K562 (cell line): ENCODE measurements around the gene LITAF. TPM values are rescaled to one million over a fixed set of nuclear protein-coding genes. Genes with fewer than 3 reads are reported as not detected.

Source experiments
- ATAC-seq: fragments of 200-7000 bp; cut with Tn5 transposase; 3 replicates; pipeline ENCODE4 v1.9.1; 2020; ENCODE audit warnings: moderate library complexity
- BruUV-seq: library from RNA; stranded (reverse); fragments of 400-500 nt; replicated peaks from 2 replicates; lab custom pipeline; 2021; lab: Mats Ljungman, UMichigan
- CTCF ChIA-PET: fragments of 300-600 bp; formaldehyde crosslinking; extraction: SDS; loops from one replicate; lab custom pipeline; 2021; ENCODE audit warnings: low intra/inter-chr PET ratio; lab: Yijun Ruan, JAX
- POLR2A ChIA-PET: fragments of 300-600, 350-650 bp; sonication (Branson Sonifier 250); formaldehyde crosslinking; extraction: SDS; loops from one replicate; lab custom pipeline; 2021; ENCODE audit warnings: antibody characterized with exemption, inconsistent platforms; lab: Yijun Ruan, JAX
- DNase-seq, 4 experiments: peaks; one replicate each; pipeline versions ENCODE4 v3.0.0 to v3.0.0-alpha.2; 2011 to 2018; ENCODE audit warnings: low spot score in 3 of 4, mixed read lengths in 3 of 4; ENCODE audit errors: extremely low read depth in 1 of 4
- FAIRE-seq: peaks from 2 replicates; lab custom pipeline; 2011; peaks lifted over from hg19 to GRCh38; lab: Jason Lieb, UNC
- H2AFZ ChIP-seq: 2 replicates; pipeline ENCODE4 v1.6.0; 2011; ENCODE audit warnings: low read depth, low read length, control low read depth, inconsistent platforms
- H3K27ac ChIP-seq: fragments of 200-600 bp; 3 replicates; pipeline ENCODE4 v1.8.0; 2011; ENCODE audit warnings: low read depth, mild to moderate bottlenecking, control low read depth, inconsistent platforms, low read length, moderate library complexity, mixed read lengths; ENCODE audit errors: extremely low read depth
- H3K27me3 ChIP-seq, 2 experiments: fragments of 300-600 bp in 1 of 2; 2 replicates in 1 of 2; 3 replicates in 1 of 2; pipeline versions ENCODE4 v1.6.0 to v1.8.0; 2011; ENCODE audit warnings: inconsistent platforms in 2 of 2, low read length in 2 of 2, mild to moderate bottlenecking in 1 of 2, mixed read lengths in 1 of 2, moderate library complexity in 1 of 2; ENCODE audit not compliant: control insufficient read depth in 2 of 2, insufficient read depth in 2 of 2
- H3K36me3 ChIP-seq: fragments of 300-600 bp; 3 replicates; pipeline ENCODE4 v1.8.0; 2011; ENCODE audit warnings: mild to moderate bottlenecking, low read length, inconsistent platforms; ENCODE audit not compliant: control insufficient read depth, insufficient read depth
- H3K4me1 ChIP-seq, 2 experiments: fragments of 200-600 bp in 1 of 2; replicated peaks in 1 of 2; 2 replicates in 1 of 2; 3 replicates in 1 of 2; pipeline versions ENCODE4 v1.5.1 to v1.8.0; 2011; ENCODE audit warnings: inconsistent platforms in 2 of 2, low read length in 2 of 2, mild to moderate bottlenecking in 1 of 2, mixed read lengths in 1 of 2, moderate library complexity in 1 of 2; ENCODE audit not compliant: control insufficient read depth in 2 of 2, insufficient read depth in 2 of 2
- H3K4me2 ChIP-seq: 2 replicates; pipeline ENCODE4 v1.6.1; 2011; ENCODE audit warnings: low read length, control low read depth, inconsistent platforms, mixed read lengths; ENCODE audit not compliant: insufficient read depth
- H3K4me3 ChIP-seq: fragments of 200-600 bp; sonication (generic), shearing (Covaris generic); 2 replicates; pipeline ENCODE4 v1.5.1; 2016; ENCODE audit warnings: control low read depth, inconsistent platforms
- H3K79me2 ChIP-seq: fragments of 200-600 bp; 3 replicates; pipeline ENCODE4 v1.8.0; 2011; ENCODE audit warnings: low read length, inconsistent platforms; ENCODE audit not compliant: control insufficient read depth, insufficient read depth
- H3K9ac ChIP-seq, 2 experiments: 2 replicates each; pipeline versions ENCODE4 v1.6.0 to v1.6.1; 2011; ENCODE audit warnings: low read depth in 2 of 2, low read length in 2 of 2, control low read depth in 1 of 2, inconsistent platforms in 1 of 2, mild to moderate bottlenecking in 1 of 2, mixed read lengths in 1 of 2; ENCODE audit not compliant: insufficient read depth in 1 of 2
- H3K9me1 ChIP-seq: one replicate; pipeline ENCODE4 v1.6.0; 2011; ENCODE audit warnings: inconsistent platforms, mild to moderate bottlenecking, low read length, moderate library complexity; ENCODE audit not compliant: control insufficient read depth, insufficient read depth
- H3K9me3 ChIP-seq: replicated peaks from 2 replicates; pipeline ENCODE4 v1.5.1; 2011; ENCODE audit warnings: low read depth, low read length, inconsistent platforms; ENCODE audit not compliant: control insufficient read depth, insufficient read depth
- H4K20me1 ChIP-seq: replicated peaks from 2 replicates; pipeline ENCODE4 v1.6.1; 2011; ENCODE audit warnings: low read length, inconsistent platforms, mixed read lengths; ENCODE audit not compliant: control insufficient read depth, insufficient read depth
- GTF2F1 ChIP-seq: IDR thresholded peaks from 2 replicates; pipeline ENCODE4 v1.6.1; 2011; ENCODE audit warnings: low read depth, low read length, improper control_type of control experiment
- POU5F1 ChIP-seq: fragments of 150-350 bp; IDR thresholded peaks from 2 replicates; pipeline ENCODE4 v1.6.1; 2014; ENCODE audit warnings: borderline replicate concordance, low read length, low read depth, mild to moderate bottlenecking; ENCODE audit not compliant: partially characterized antibody
- RBM22 ChIP-seq: fragments of 200-400 bp; formaldehyde crosslinking; IDR thresholded peaks from 2 replicates; pipeline ENCODE4 v1.6.1; 2018; ENCODE audit warnings: low read length, low read depth; ENCODE audit not compliant: poor library complexity, severe bottlenecking
- RBM25 ChIP-seq: fragments of 200-400 bp; formaldehyde crosslinking; IDR thresholded peaks from 2 replicates; pipeline ENCODE4 v1.6.1; 2018; ENCODE audit warnings: low read length, low read depth, moderate library complexity; ENCODE audit not compliant: severe bottlenecking
- RCOR1 ChIP-seq, 2 experiments: IDR thresholded peaks; 2 replicates each; pipeline ENCODE4 v1.6.1; 2012; ENCODE audit warnings: low read depth in 2 of 2, low read length in 2 of 2, borderline replicate concordance in 1 of 2, improper control_type of control experiment in 1 of 2
- ZNF134 ChIP-seq: fragments of 250-450 bp; sonication (Bioruptor Pico); conservative IDR thresholded peaks from 2 replicates; pipeline ENCODE4 v1.4.0; 2020
- ZNF274 ChIP-seq: IDR thresholded peaks from 2 replicates; pipeline ENCODE4 v1.6.1; 2011; ENCODE audit warnings: low read depth, mild to moderate bottlenecking, low read length, moderate library complexity, borderline replicate concordance
- WGBS: fragments of 100-300 bp; shearing (Covaris generic); methylation state at CpG from one replicate; pipeline ENCODE4 v1.1.6; 2016; ENCODE audit warnings: low coverage, mixed read lengths; ENCODE audit not compliant: insufficient coverage; ENCODE audit errors: missing lambda C conversion rate; 5-methylcytosine and 5-hydroxymethylcytosine counted together
- in situ Hi-C: fragments of 300-500 bp; cut with MboI; formaldehyde crosslinking; loops from 4 replicates; pipeline ENCODE4 v1.15.0; 2018; ENCODE audit warnings: inconsistent platforms, mixed read lengths
- intact Hi-C: fragments of 100-400 bp; cut with micrococcal nuclease; formaldehyde crosslinking; loops from 2 replicates; pipeline ENCODE4 v1.14.2; 2022
- polyA plus RNA-seq, 8 experiments: library from polyadenylated mRNA; depleted of rRNA in 4 of 8; stranded (reverse) in 5 of 8; unstranded in 3 of 8; fragments of >200 nt; fragmentation: Nextera tagmentation in 2 of 8; fragmentation: Illumina TruSeq in 1 of 8; extraction: Ambion mirVana in 2 of 8; extraction: Trizol in 1 of 8; gene quantifications; 2 replicates each; pipeline versions ENCODE4 v1.2.1 to v1.2.3, GENCODE V29; 2011 to 2014; ENCODE audit warnings: inconsistent platforms in 1 of 8, missing spikeins in 1 of 8
- total RNA-seq, 7 experiments: library from RNA; depleted of rRNA in 6 of 7; stranded (reverse); fragments of >200 nt in 6 of 7; fragmentation: Illumina TruSeq in 2 of 7; extraction: Trizol in 2 of 7; gene quantifications; 2 replicates each; pipeline versions ENCODE4 v1.2.1 to v1.2.3, GENCODE V29; 2011 to 2021; ENCODE audit warnings: low replicate concordance in 1 of 7
- TF ChIP-seq, protein P1 (sequence below): sonication (generic); formaldehyde crosslinking; IDR thresholded peaks from 2 replicates; pipeline ENCODE4 v1.8.0; 2023; ENCODE audit warnings: missing genetic modification reagents, mild to moderate bottlenecking, borderline replicate concordance
- TF ChIP-seq, protein P2 (sequence below): fragments of 450-650 bp; formaldehyde crosslinking; IDR thresholded peaks from 2 replicates; pipeline ENCODE4 v1.4.0; 2020; ENCODE audit warnings: mild to moderate bottlenecking
- TF ChIP-seq, protein P3 (sequence below): fragments of 250-450 bp; sonication (Bioruptor Pico); IDR thresholded peaks from 2 replicates; pipeline ENCODE4 v1.4.0; 2020; ENCODE audit warnings: mild to moderate bottlenecking

Gene LITAF
- total and polyA plus RNA-seq, 9 of the 15 experiments (the other 6 are each of a cell fraction or from before 2014, with no cell fraction given), result 4.1 to 17.8 (median 11.9) TPM

DNA sequence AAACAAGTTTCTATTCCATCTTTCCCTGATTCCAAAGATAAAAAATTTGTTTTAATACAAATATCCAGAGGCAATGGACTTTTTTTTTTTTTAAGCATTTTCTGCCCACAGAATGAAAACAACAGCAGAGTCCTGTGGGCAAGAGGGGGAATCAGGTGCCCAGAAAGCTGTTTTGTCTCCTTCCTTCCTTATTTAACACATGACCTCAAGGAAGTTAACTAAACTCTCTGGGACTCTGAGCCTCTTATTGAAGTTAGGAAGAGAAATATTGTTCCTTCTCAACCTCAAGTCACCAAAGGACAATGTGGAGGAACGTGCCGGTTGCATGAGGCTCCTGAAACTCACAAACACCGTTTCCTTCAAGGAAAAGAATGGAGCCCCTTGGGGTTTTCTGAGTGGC, 34.9 kb downstream of the LITAF start:
- Histone ChIP-seq H3K9me3 (0 out of 2 replicates have a peak, but pooled peaks cover 4% of the 10 kb centered on the region), H4K20me1 (no peaks in the 10 kb centered on the region), H3K36me3 (no peaks in the 10 kb centered on the region), H3K27me3 (peaks cover 30 to 53% of the 10 kb centered on the region in 2 experiments), H2AFZ (no peak overlapping the region), H3K4me2 (no peak overlapping the region), H3K9ac (no peak overlapping the region), H3K4me3 (no peak overlapping the region), H3K79me2 (no peaks in the 10 kb centered on the region), H3K4me1 (no peaks in the 10 kb centered on the region), H3K9me1 (no peaks in the 10 kb centered on the region), H3K27ac (no peak overlapping the region)
- WGBS, result 0% methylated on average over 3 of the region's 3 CpGs
- no peak for DNase-seq
- no TSS peak for BruUV-seq
- FAIRE-seq, result no peak
- TF ChIP-seq, protein P1, sequence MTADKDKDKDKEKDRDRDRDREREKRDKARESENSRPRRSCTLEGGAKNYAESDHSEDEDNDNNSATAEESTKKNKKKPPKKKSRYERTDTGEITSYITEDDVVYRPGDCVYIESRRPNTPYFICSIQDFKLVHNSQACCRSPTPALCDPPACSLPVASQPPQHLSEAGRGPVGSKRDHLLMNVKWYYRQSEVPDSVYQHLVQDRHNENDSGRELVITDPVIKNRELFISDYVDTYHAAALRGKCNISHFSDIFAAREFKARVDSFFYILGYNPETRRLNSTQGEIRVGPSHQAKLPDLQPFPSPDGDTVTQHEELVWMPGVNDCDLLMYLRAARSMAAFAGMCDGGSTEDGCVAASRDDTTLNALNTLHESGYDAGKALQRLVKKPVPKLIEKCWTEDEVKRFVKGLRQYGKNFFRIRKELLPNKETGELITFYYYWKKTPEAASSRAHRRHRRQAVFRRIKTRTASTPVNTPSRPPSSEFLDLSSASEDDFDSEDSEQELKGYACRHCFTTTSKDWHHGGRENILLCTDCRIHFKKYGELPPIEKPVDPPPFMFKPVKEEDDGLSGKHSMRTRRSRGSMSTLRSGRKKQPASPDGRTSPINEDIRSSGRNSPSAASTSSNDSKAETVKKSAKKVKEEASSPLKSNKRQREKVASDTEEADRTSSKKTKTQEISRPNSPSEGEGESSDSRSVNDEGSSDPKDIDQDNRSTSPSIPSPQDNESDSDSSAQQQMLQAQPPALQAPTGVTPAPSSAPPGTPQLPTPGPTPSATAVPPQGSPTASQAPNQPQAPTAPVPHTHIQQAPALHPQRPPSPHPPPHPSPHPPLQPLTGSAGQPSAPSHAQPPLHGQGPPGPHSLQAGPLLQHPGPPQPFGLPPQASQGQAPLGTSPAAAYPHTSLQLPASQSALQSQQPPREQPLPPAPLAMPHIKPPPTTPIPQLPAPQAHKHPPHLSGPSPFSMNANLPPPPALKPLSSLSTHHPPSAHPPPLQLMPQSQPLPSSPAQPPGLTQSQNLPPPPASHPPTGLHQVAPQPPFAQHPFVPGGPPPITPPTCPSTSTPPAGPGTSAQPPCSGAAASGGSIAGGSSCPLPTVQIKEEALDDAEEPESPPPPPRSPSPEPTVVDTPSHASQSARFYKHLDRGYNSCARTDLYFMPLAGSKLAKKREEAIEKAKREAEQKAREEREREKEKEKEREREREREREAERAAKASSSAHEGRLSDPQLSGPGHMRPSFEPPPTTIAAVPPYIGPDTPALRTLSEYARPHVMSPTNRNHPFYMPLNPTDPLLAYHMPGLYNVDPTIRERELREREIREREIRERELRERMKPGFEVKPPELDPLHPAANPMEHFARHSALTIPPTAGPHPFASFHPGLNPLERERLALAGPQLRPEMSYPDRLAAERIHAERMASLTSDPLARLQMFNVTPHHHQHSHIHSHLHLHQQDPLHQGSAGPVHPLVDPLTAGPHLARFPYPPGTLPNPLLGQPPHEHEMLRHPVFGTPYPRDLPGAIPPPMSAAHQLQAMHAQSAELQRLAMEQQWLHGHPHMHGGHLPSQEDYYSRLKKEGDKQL (CRISPR knock-in tag), result no peak
- TF ChIP-seq, protein P2, sequence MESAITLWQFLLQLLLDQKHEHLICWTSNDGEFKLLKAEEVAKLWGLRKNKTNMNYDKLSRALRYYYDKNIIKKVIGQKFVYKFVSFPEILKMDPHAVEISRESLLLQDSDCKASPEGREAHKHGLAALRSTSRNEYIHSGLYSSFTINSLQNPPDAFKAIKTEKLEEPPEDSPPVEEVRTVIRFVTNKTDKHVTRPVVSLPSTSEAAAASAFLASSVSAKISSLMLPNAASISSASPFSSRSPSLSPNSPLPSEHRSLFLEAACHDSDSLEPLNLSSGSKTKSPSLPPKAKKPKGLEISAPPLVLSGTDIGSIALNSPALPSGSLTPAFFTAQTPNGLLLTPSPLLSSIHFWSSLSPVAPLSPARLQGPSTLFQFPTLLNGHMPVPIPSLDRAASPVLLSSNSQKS (CRISPR knock-in tag), result no peak
- TF ChIP-seq ZNF134 (CRISPR knock-in tag), result no peak
- no peak for TF ChIP-seq RCOR1 (IDR thresholded peaks at IDR 0.05; ENCODE audit: borderline replicate concordance in 1 of 2, low read depth in 2 of 2, low read length in 2 of 2)
- no peak for TF ChIP-seq POU5F1
- TF ChIP-seq RBM25, result no peak
- TF ChIP-seq ZNF274, result no peak
- TF ChIP-seq, protein P3, sequence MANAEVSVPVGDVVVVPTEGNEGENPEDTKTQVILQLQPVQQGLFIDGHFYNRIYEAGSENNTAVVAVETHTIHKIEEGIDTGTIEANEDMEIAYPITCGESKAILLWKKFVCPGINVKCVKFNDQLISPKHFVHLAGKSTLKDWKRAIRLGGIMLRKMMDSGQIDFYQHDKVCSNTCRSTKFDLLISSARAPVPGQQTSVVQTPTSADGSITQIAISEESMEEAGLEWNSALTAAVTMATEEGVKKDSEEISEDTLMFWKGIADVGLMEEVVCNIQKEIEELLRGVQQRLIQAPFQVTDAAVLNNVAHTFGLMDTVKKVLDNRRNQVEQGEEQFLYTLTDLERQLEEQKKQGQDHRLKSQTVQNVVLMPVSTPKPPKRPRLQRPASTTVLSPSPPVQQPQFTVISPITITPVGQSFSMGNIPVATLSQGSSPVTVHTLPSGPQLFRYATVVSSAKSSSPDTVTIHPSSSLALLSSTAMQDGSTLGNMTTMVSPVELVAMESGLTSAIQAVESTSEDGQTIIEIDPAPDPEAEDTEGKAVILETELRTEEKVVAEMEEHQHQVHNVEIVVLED, result no peak
- no peak for TF ChIP-seq RBM22
- no peak for TF ChIP-seq GTF2F1
- CTCF ChIA-PET, result no interaction called here
- in situ Hi-C loops (no loop called here), intact Hi-C loops (no loop called here)
- POLR2A ChIA-PET, result no interaction called here
- ATAC-seq, result no peak
